Progenitor cell of endocrine pancreas (in vitro differentiated cells): ENCODE measurements around the gene UBE3C. TPM values are rescaled to one million over a fixed set of nuclear protein-coding genes. Genes with fewer than 3 reads are reported as not detected.

Experiments used
- DNase-seq: peaks from one replicate; pipeline ENCODE4 v3.0.0; 2021; ENCODE audit warnings: low spot score; ENCODE audit not compliant: unreplicated experiment
- H3K27ac Mint-ChIP-seq: 2 replicates; pipeline ENCODE4 v1.8.0; 2021; ENCODE audit warnings: mild to moderate bottlenecking, moderate library complexity, mixed read lengths
- H3K27me3 Mint-ChIP-seq: 2 replicates; pipeline ENCODE4 v1.8.0; 2021; ENCODE audit warnings: mixed read lengths
- H3K36me3 Mint-ChIP-seq: 2 replicates; pipeline ENCODE4 v1.8.0; 2022; ENCODE audit warnings: mixed read lengths; ENCODE audit not compliant: insufficient read depth
- H3K4me1 Mint-ChIP-seq: 2 replicates; pipeline ENCODE4 v1.8.0; 2021; ENCODE audit warnings: low read depth, mixed read lengths
- H3K4me3 Mint-ChIP-seq: 2 replicates; pipeline ENCODE4 v1.8.0; 2021; ENCODE audit warnings: low read depth, mild to moderate bottlenecking, moderate library complexity, mixed read lengths
- H3K9me3 Mint-ChIP-seq: 2 replicates; pipeline ENCODE4 v1.8.0; 2021; ENCODE audit warnings: low read depth, mixed read lengths
- CTCF ChIP-seq: fragments of 200-600 bp; sonication (generic); IDR thresholded peaks from one replicate; pipeline ENCODE4 v1.5.0; 2021; ENCODE audit warnings: antibody characterized with exemption, mild to moderate bottlenecking; ENCODE audit not compliant: unreplicated experiment
- total RNA-seq: library from RNA; stranded (reverse); gene quantifications from 2 replicates; pipeline ENCODE4 v1.2.1, GENCODE V29; 2021

UBE3C gene
- total RNA-seq, 1 donor from 2014 or later: 62.5 TPM

DNA sequence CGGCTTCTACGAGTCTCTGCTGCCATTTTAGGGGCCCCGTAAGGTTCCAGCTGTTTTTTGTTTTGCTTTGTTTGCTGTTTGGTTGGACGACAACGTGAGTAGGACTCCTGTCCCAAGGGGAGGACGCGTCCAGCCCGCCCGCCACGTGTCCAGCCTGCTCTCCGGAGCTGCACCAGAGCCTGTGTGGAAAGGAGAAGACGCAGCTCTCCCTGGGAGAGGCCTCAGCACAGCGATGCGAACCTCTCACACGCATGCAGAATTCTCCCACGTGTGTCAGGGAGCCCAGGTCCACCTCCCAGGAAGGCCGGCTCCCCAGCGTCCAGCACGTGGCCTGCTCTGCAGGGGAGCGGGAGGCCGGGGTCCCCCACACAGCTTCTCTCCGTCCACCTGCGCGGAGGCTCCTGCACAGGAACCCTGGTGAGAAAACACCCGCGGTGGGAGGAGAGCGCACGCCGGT is 161.7 kb downstream of the UBE3C start:
- no peaks in the 10 kb centered on the region for H3K36me3 Mint-ChIP-seq

GRCh38 chr7:157301610-157302120 is 162.9 kb downstream of the UBE3C start:
- H3K27me3 Mint-ChIP-seq: peaks cover 3% of the 10 kb centered on the region
- no peaks in the 10 kb centered on the region for H3K9me3 Mint-ChIP-seq
- H3K27ac Mint-ChIP-seq: no peak overlapping the region
- no peak overlapping the region for H3K4me3 Mint-ChIP-seq
- H3K4me1 Mint-ChIP-seq: no peaks in the 10 kb centered on the region
- no peak for DNase-seq
- TF ChIP-seq CTCF: no peak
- no peaks in the 10 kb centered on the region for H3K36me3 Mint-ChIP-seq

More for the DNA sequence above, 161.7 kb downstream of the UBE3C start:
- Mint-ChIP-seq H3K27ac (no peak overlapping the region), H3K4me1 (no peaks in the 10 kb centered on the region), H3K27me3 (no peaks in the 10 kb centered on the region), H3K9me3 (no peaks in the 10 kb centered on the region), H3K4me3 (no peak overlapping the region)
- no peak for TF ChIP-seq CTCF
- DNase-seq: no peak

- DNase-seq: no peak
- H3K9me3 Mint-ChIP-seq: no peaks in the 10 kb centered on the region
- TF ChIP-seq CTCF: no peak
- peak overlapping the region; percentile 23 for H3K27ac Mint-ChIP-seq
- peaks cover 15% of the 10 kb centered on the region for H3K27me3 Mint-ChIP-seq
- no peak overlapping the region for H3K4me3 Mint-ChIP-seq
- peaks cover 9% of the 10 kb centered on the region for H3K4me1 Mint-ChIP-seq
- no peaks in the 10 kb centered on the region for H3K36me3 Mint-ChIP-seq
Measured at GRCh38 chr7:157306846-157307838, 168.4 kb downstream of the UBE3C start.

- H3K27me3 Mint-ChIP-seq: peaks cover 15% of the 10 kb centered on the region
- H3K27ac Mint-ChIP-seq: peak overlapping the region; percentile 85
- no peak overlapping the region for H3K4me3 Mint-ChIP-seq
- no peaks in the 10 kb centered on the region for H3K9me3 Mint-ChIP-seq
- H3K4me1 Mint-ChIP-seq: peaks cover 9% of the 10 kb centered on the region
- TF ChIP-seq CTCF: no peak
- DNase-seq: no peak
- H3K36me3 Mint-ChIP-seq: no peaks in the 10 kb centered on the region
Measured at GRCh38 chr7:157309988-157310668, 171.4 kb downstream of the UBE3C start.

- H3K36me3 Mint-ChIP-seq: no peaks in the 10 kb centered on the region
- peaks cover 15% of the 10 kb centered on the region for H3K27me3 Mint-ChIP-seq
- no peak for TF ChIP-seq CTCF
- no peak overlapping the region for H3K27ac Mint-ChIP-seq
- no peak overlapping the region for H3K4me3 Mint-ChIP-seq
- peaks cover 9% of the 10 kb centered on the region for H3K4me1 Mint-ChIP-seq
- no peaks in the 10 kb centered on the region for H3K9me3 Mint-ChIP-seq
- no peak for DNase-seq
Measured at GRCh38 chr7:157310676-157311185, 172.0 kb downstream of the UBE3C start.
